GM23248 (cell line): ENCODE measurements around the gene COL19A1.

Source experiments
- EZH2 ChIP-seq: fragments of 200-600 bp; sonication (generic); IDR thresholded peaks from 2 replicates; pipeline ENCODE4 v1.6.1; 2018; ENCODE audit warnings: antibody characterized with exemption, mild to moderate bottlenecking; ENCODE audit not compliant: insufficient read depth, poor library complexity, severe bottlenecking
- EZH2phosphoT487 ChIP-seq: fragments of 200-600 bp; sonication (generic); IDR thresholded peaks from 2 replicates; pipeline ENCODE4 v1.6.1; 2018; ENCODE audit warnings: antibody characterized with exemption, moderate library complexity, mild to moderate bottlenecking, low read depth; ENCODE audit not compliant: insufficient read depth

DNA sequence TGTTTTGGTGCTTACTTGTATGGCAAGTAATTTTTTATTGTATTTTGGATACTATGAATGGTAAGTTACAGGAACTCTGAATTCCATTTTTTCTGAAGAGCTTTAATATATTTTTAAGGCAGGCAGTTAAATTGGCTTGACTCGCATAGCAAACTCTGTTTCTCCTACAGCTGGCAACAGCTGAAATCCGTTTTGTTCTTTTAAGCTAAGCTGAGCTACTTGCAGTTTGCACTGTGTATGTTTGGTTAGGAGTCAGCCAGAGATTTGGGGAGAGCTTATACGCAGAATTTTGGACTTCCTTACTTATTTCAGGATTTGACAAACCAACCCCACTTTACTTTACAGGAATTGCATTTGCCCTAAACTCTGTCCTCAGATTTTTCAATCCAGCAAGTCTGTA, 179.1 kb downstream of the COL19A1 start:
- TF ChIP-seq EZH2: no peak
- TF ChIP-seq EZH2phosphoT487: no peak
